ENCODE measurements around the gene ANO7.

DNA sequence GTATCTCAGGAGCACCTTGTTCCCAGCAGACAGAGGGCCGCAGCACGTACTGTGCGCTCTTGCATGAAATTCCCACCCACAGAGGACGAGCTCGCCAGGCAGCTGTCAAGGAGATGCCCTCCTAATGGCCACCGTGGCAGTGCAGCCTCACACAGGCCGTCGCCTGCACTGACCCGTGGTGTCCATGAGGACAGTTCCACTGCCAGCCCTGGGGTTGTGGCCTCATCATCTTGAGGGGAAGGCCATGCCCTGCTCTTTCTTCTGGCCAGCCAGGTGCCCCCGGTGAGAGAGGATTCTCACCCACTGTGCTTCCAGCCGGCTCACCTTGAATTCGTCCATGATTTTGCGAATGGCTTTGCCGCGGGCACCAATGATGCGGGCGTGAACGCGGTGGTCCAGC lies 42.0 kb downstream of the ANO7 start:
- TF ChIP-seq CTCF (conservative IDR thresholded peaks at IDR 0.05) (no peak), ZFX (IDR thresholded peaks at IDR 0.05) (no peak)

Data from C4-2B (cell line).